Loucy (cell line): ENCODE data around the gene CSRP1.

Experiments
- H2AFZ ChIP-seq: fragments of 200-600 bp; sonication (generic); 2 replicates; pipeline ENCODE4 v1.6.0; 2016; ENCODE audit warnings: antibody characterized with exemption, mild to moderate bottlenecking, low read length, moderate library complexity
- H3F3A ChIP-seq: fragments of 200-600 bp; 2 replicates; pipeline ENCODE4 v1.6.0; 2016; ENCODE audit warnings: antibody characterized with exemption, low read depth, mild to moderate bottlenecking
- H3K27me3 ChIP-seq: fragments of 200-600 bp; sonication (generic); 2 replicates; pipeline ENCODE4 v1.6.1; 2014; ENCODE audit warnings: low read length, mild to moderate bottlenecking; ENCODE audit not compliant: insufficient read depth, poor library complexity, severe bottlenecking
- H3K36me3 ChIP-seq: fragments of 200-600 bp; sonication (generic); 2 replicates; pipeline ENCODE4 v1.6.1; 2016; ENCODE audit warnings: low read length; ENCODE audit not compliant: insufficient read depth
- H3K4me1 ChIP-seq: fragments of 200-600 bp; sonication (generic); 2 replicates; pipeline ENCODE4 v1.5.1; 2014; ENCODE audit warnings: low read length, mild to moderate bottlenecking; ENCODE audit not compliant: insufficient read depth, poor library complexity, severe bottlenecking
- H3K4me2 ChIP-seq: fragments of 200-600 bp; sonication (generic); 2 replicates; pipeline ENCODE4 v1.6.0; 2014; ENCODE audit warnings: antibody characterized with exemption, low read length, low read depth, mild to moderate bottlenecking; ENCODE audit not compliant: poor library complexity, severe bottlenecking
- H3K4me3 ChIP-seq: fragments of 200-600 bp; sonication (generic); 2 replicates; pipeline ENCODE4 v1.5.1; 2014; ENCODE audit warnings: low read length, mild to moderate bottlenecking, mixed read lengths; ENCODE audit not compliant: poor library complexity, severe bottlenecking
- H3K79me2 ChIP-seq: fragments of 200-600 bp; sonication (generic); 2 replicates; pipeline ENCODE4 v1.6.1; 2014; ENCODE audit warnings: low read length; ENCODE audit not compliant: insufficient read depth
- H3K9ac ChIP-seq: fragments of 200-600 bp; sonication (generic); 2 replicates; pipeline ENCODE4 v1.6.0; 2014; ENCODE audit warnings: mild to moderate bottlenecking, low read depth, low read length, moderate library complexity; ENCODE audit not compliant: poor library complexity, severe bottlenecking
- H3K9me2 ChIP-seq: fragments of 200-600 bp; sonication (generic); replicated peaks from 2 replicates; pipeline ENCODE4 v1.6.1; 2016; ENCODE audit warnings: low read depth, low read length, mixed read lengths
- H3K9me3 ChIP-seq: fragments of 200-600 bp; sonication (generic); 2 replicates; pipeline ENCODE4 v1.6.1; 2014; ENCODE audit warnings: mild to moderate bottlenecking, antibody characterized with exemption, low read length, low read depth; ENCODE audit not compliant: insufficient read depth
- H4K20me1 ChIP-seq: fragments of 200-600 bp; sonication (generic); 2 replicates; pipeline ENCODE4 v1.6.0; 2014; ENCODE audit warnings: antibody characterized with exemption, low read length, mild to moderate bottlenecking; ENCODE audit not compliant: insufficient read depth, poor library complexity, severe bottlenecking
- CTCF ChIP-seq: fragments of 200-600 bp; sonication (generic); conservative IDR thresholded peaks from 2 replicates; pipeline ENCODE4 v1.5.1; 2014; ENCODE audit warnings: mild to moderate bottlenecking, antibody characterized with exemption, low read length
- EZH2phosphoT487 ChIP-seq: fragments of 200-600 bp; IDR thresholded peaks from 2 replicates; pipeline ENCODE4 v1.6.1; 2018; ENCODE audit warnings: antibody characterized with exemption, mild to moderate bottlenecking, moderate library complexity, borderline replicate concordance

CSRP1 gene

GRCh38 chr1:201508809-201509208 is 1.9 kb upstream of the CSRP1 start:
- H3K9ac ChIP-seq, result peak overlapping the region; percentile 28
- H3K27me3 ChIP-seq, result no peaks in the 10 kb centered on the region
- no peaks in the 10 kb centered on the region for H3K36me3 ChIP-seq
- peaks cover 47% of the 10 kb centered on the region for H3K4me1 ChIP-seq
- peaks cover 45% of the 10 kb centered on the region for H3K79me2 ChIP-seq
- H2AFZ ChIP-seq, result no peak overlapping the region
- H4K20me1 ChIP-seq, result peaks cover 5% of the 10 kb centered on the region
- H3K4me3 ChIP-seq, result no peak overlapping the region
- no peaks in the 10 kb centered on the region for H3K9me3 ChIP-seq
- 0 out of 2 replicates have a peak, but pooled peaks cover 4% of the 10 kb centered on the region for H3F3A ChIP-seq
- TF ChIP-seq CTCF, result no peak
- no peak for TF ChIP-seq EZH2phosphoT487
- H3K4me2 ChIP-seq, result peak overlapping the region; percentile 82
- no peaks in the 10 kb centered on the region for H3K9me2 ChIP-seq

- peak overlapping the region; percentile 91 for H2AFZ ChIP-seq
- H3K9ac ChIP-seq, result peak overlapping the region; percentile 96
- H3K9me2 ChIP-seq, result no peaks in the 10 kb centered on the region
- H3F3A ChIP-seq, result 0 out of 2 replicates have a peak, but pooled peaks cover 4% of the 10 kb centered on the region
- H3K27me3 ChIP-seq, result no peaks in the 10 kb centered on the region
- H3K9me3 ChIP-seq, result no peaks in the 10 kb centered on the region
- peaks cover 60% of the 10 kb centered on the region for H3K79me2 ChIP-seq
- H3K4me2 ChIP-seq, result peak overlapping the region; percentile 82
- H3K4me3 ChIP-seq, result peak overlapping the region; percentile 86
- H3K4me1 ChIP-seq, result peaks cover 59% of the 10 kb centered on the region
- H4K20me1 ChIP-seq, result peaks cover 5% of the 10 kb centered on the region
- TF ChIP-seq CTCF (no peak), EZH2phosphoT487 (no peak)
- H3K36me3 ChIP-seq, result no peaks in the 10 kb centered on the region
Measured at GRCh38 chr1:201507360-201507675, 395 bp upstream of the CSRP1 start.

- peaks cover 69% of the 10 kb centered on the region for H3K79me2 ChIP-seq
- H3K27me3 ChIP-seq, result no peaks in the 10 kb centered on the region
- H3F3A ChIP-seq, result 0 out of 2 replicates have a peak, but pooled peaks cover 4% of the 10 kb centered on the region
- TF ChIP-seq EZH2phosphoT487 (no peak), CTCF (no peak)
- peaks cover 5% of the 10 kb centered on the region for H4K20me1 ChIP-seq
- H3K36me3 ChIP-seq, result no peaks in the 10 kb centered on the region
- no peaks in the 10 kb centered on the region for H3K9me2 ChIP-seq
- H3K4me1 ChIP-seq, result peaks cover 57% of the 10 kb centered on the region
- H3K9ac ChIP-seq, result peak overlapping the region; percentile 96
- peak overlapping the region; percentile 91 for H2AFZ ChIP-seq
- no peaks in the 10 kb centered on the region for H3K9me3 ChIP-seq
- H3K4me2 ChIP-seq, result peak overlapping the region; percentile 82
- peak overlapping the region; percentile 86 for H3K4me3 ChIP-seq
Measured at GRCh38 chr1:201506092-201506491, 831 bp downstream of the CSRP1 start.
